Endometrium (tissue), 2 donors: ENCODE results near the gene ARTN.

ENCODE experiments used
- FAIRE-seq: peaks from 2 replicates; lab custom pipeline; 2012; peaks lifted over from hg19 to GRCh38; lab: Jason Lieb, UNC
- donor health status: control.
- donor health status: control.

The ARTN gene

DNA sequence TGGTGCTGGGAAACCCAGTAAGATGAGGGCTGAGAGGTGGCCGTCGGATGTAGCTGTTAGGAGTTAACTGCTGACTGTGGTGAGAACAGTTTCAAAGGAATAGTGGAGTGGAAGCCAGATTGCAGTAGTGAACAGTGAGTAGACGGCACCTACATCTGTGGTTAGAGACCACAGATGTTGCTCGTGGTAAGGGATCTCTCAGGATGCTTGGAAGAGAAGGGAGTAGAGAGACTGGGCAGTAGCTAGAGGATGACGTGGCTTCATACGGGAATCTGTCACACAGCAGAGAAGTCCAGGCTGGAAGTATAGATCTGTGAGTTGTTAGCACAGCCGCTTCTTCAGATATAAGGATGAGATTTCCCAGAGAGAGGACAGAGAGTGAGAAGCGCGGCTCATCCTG lies 7.8 kb upstream of the ARTN start:
- no peak for FAIRE-seq

- FAIRE-seq = no peak
These were observed 3.2 kb upstream of the ARTN start for GRCh38 chr1:43930168-43930948.

DNA sequence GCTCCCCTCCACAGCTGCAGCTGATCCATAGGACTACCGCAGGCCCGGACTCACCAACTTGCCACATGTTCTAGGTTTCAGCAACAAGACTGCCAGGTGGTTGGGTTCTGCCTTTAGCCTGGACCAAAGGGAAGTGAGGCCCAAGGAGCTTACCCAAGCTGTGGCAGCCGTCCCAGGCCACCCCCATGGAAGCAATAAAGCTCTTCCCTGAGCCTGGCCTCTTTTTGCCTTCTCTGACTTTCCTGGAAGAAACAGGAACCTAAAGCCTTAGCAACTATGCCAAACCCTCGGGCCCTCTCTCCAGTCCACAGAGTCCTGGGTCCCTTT lies 2.7 kb upstream of the ARTN start:
- FAIRE-seq = no peak

GRCh38 chr1:43931711-43932660 lies 1.6 kb upstream of the ARTN start:
- no peak for FAIRE-seq

DNA sequence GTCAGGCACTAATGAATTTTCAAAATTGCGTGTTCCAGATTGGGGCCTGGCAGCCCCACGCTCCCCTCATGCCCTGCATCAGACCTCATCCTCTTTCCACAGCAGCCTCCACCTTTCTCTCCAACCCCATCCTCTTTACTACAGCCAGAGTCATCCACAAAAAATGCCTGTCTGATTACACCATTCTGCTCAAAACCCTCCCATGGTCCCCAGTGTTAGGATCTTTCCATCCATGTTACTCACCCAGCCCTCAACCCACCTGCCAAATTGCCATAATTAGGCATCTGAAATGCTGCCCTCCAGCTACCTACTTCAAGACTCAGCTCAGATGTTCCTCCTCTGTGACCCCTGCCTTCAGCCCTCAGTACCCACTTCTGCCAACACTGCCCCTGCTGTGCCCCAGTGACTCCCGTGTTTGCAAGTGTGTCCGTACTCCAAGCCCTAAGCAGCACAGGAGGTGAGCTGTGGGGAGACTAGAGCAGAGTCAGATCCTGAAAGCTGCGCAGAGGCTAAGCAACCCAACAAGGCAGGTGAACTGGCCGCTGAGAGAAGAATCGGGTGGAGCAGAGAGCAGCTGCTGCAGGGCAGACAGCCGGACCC lies 715 bp upstream of the ARTN start:
- no peak for FAIRE-seq

GRCh38 chr1:43934101-43934985 lies 742 bp downstream of the ARTN start:
- no peak for FAIRE-seq

DNA sequence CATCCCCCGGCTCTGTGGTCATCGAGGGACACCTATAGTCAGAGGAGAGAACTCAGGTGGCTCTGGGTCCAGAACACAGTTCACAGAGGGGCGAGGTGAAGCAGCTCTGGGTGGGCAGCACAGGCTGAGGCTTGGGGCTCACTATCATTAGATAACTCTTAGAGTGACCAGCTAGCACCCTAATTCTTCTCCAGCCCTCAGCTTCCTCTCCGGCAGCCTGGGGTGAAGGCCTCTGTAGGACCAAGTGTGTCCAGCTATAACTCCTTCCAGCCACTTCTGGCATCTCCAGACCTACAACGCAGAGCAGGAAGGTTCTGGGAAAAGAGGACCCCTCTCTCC lies 1.4 kb downstream of the ARTN start:
- no peak for FAIRE-seq

- no peak for FAIRE-seq
These were observed 2.3 kb downstream of the ARTN start for GRCh38 chr1:43935711-43936427.

DNA sequence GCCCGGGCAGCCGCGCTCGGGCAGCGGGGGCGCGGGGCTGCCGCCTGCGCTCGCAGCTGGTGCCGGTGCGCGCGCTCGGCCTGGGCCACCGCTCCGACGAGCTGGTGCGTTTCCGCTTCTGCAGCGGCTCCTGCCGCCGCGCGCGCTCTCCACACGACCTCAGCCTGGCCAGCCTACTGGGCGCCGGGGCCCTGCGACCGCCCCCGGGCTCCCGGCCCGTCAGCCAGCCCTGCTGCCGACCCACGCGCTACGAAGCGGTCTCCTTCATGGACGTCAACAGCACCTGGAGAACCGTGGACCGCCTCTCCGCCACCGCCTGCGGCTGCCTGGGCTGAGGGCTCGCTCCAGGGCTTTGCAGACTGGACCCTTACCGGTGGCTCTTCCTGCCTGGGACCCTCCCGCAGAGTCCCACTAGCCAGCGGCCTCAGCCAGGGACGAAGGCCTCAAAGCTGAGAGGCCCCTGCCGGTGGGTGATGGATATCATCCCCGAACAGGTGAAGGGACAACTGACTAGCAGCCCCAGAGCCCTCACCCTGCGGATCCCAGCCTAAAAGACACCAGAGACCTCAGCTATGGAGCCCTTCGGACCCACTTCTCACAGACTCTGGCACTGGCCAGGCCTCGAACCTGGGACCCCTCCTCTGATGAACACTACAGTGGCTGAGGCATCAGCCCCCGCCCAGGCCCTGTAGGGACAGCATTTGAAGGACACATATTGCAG lies 3.0 kb downstream of the ARTN start:
- no peak for FAIRE-seq

DNA sequence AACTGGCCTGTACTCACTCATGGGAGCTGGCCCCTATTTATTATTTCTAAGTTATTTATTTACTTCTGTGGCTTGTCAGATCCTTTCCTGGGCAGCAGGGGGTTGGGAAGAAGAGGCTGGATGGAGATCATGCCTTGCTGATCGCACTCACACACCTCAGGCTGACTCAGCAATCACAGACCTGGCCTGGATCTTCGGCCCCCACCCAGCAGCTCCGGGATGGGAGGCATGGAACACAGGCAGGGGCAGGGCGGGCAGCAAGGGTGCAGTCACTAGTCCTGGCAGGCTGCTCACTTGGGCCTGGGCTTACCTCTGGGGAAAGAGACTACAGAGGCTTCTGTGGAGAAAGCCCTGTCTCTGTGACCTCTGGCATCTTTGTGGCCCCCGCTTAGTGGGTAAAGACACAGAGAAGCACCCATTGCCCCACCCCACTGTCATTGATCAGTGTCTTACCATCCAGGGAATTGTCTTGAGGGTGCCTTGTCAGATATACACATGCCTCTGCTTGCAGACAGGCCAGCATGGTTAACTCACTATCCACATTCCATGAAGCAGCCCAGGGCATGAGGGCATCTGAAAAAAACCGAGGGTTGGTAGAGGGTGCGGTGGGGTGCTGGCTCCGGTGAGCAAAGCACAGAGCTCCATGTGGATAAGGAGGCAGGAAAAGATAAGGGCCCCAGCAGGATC lies 3.7 kb downstream of the ARTN start:
- FAIRE-seq = no peak

GRCh38 chr1:43938383-43938782 lies 4.8 kb downstream of the ARTN start:
- no peak for FAIRE-seq

DNA sequence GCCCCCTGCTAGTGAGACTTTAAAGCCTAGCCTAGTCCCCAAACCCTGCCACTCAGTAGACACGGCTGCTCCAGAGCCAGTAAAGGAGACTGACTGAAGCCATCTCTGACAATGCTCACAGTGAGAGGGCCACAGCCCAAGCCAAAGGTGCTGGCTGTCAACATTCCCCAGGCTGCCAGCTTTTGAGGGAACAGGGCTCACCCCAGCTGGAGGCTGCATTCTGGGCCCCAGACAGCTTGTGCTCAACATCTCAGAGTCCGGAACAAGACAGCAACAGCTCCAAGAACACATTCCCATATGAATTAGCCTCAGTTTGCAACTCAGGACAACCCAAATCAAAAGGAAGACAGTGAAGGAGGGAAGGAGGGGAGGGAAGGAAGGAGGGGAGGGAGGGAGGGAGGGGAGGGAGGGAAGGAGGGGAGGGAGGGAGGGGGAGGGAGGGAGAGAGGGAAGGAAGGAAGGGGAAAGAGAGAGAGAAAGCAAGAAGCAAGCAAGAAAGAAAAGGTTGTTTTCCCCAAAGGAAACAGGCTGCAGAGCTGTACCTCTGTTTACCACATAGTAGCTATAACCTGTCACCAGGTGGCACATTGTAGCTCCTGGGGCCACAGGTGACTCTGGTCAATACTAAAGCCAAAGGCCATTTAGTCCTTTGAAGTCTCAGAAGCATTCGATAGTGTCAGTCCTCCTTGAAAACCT lies 5.4 kb downstream of the ARTN start:
- no peak for FAIRE-seq

- FAIRE-seq = no peak
These were observed 8.8 kb downstream of the ARTN start for GRCh38 chr1:43942411-43942810.

DNA sequence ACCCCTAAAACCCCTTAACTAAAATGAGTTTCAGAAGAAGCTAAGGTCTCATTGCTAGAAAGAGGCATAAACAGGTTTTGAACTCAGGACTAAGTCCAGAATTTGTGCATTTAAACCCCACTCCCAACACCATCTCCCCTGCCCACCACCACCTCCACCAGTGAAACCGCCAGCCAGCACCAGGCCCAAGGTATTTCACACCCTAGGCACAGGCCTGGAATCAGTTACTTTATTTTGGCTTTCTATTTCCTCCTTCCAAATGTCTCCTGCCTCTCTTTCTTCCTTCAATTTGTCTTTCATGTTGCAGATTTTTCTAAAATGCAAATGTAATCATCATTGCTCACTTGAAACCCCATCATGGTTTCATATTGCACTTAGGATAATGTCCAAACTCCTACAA lies 11.3 kb downstream of the ARTN start:
- no peak for FAIRE-seq

GRCh38 chr1:43945674-43946235 lies 12.2 kb downstream of the ARTN start:
- no peak for FAIRE-seq

DNA sequence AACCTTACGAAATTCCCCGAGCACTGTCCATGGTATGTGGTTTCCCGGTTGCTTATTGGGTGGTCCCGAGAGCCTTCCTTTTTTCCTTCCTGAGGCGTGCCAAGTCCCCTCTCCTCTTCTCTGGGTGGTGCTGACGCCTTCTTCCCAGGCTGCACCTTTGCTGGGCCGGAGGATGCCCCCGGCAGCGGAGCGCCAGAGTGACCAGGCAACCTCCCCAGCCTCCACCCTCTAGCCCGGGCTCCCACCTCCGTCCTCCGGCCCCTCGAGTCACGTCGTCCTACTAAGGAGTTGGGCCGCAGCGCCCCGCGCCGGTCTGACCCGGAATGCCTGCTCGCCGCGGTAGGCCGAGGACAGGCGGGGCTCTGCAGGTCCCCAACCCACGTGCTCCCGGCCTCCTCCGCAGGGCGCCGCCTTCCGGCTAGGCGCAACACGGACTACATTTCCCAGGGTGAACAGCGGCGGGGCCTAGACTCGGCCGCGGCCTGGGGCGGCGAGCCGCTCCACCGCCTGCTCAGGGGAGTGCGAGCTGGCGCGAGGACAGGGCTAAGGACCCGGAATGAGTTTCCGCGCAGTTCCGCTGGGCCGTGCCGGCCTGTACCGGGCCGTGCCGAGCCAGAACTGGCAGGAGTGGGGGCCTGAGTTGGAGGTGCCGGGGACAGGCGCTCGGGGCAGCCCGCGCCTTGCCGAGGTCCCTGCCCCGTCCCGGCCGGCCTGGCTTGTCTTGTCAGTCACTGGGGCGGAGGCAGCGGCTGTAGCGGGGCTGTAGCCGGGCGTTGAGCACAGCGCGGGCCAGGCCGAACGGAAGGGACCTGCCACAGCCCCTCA lies 12.8 kb downstream of the ARTN start, which contains the start of gene IPO13:
TSS of gene IPO13 (plus strand) at position 715 of the 825 bp plus-strand sequence. CDS start 651 bp downstream, outside the sequence.
- FAIRE-seq = no peak

- no peak for FAIRE-seq
These were observed 13.7 kb downstream of the ARTN start for GRCh38 chr1:43947061-43947873.
